Fibroblast of the aortic adventitia (primary cell): ENCODE results near the gene LMLN. TPM values are rescaled to one million over a fixed set of nuclear protein-coding genes. Genes with fewer than 3 reads are reported as not detected.

Experiments
- DNase-seq: peaks from one replicate; pipeline ENCODE4 v3.0.0-alpha.2; 2010; ENCODE audit warnings: low read depth
- H3K4me3 ChIP-seq: 2 replicates; pipeline ENCODE4 v1.5.1; 2011; ENCODE audit warnings: low read depth, mild to moderate bottlenecking, control low read depth, low read length, moderate library complexity
- CTCF ChIP-seq: IDR thresholded peaks from 2 replicates; pipeline ENCODE4 v1.5.1; 2011; ENCODE audit warnings: mild to moderate bottlenecking, low read length, control low read depth, inconsistent platforms; ENCODE audit not compliant: insufficient read depth
- total RNA-seq: library from RNA; depleted of rRNA; stranded (reverse); fragments of >200 nt; gene quantifications from 2 replicates; pipeline ENCODE4 v1.2.3, GENCODE V29; 2012; ENCODE audit warnings: low replicate concordance

LMLN gene
- total RNA-seq, 1 donor = 9.2 TPM

- TF ChIP-seq CTCF = no peak
- no peak for DNase-seq
- H3K4me3 ChIP-seq = no peak overlapping the region
Measured at GRCh38 chr3:197970588-197970987, 10.6 kb downstream of the LMLN start.

- H3K4me3 ChIP-seq = no peak overlapping the region
- no peak for TF ChIP-seq CTCF
- DNase-seq = no peak
Measured at GRCh38 chr3:197974016-197974415, 14.0 kb downstream of the LMLN start.

- H3K4me3 ChIP-seq = no peak overlapping the region
- no peak for DNase-seq
- no peak for TF ChIP-seq CTCF
Measured at GRCh38 chr3:197975311-197975710, 15.3 kb downstream of the LMLN start.

- no peak overlapping the region for H3K4me3 ChIP-seq
- no peak for DNase-seq
- no peak for TF ChIP-seq CTCF
Measured at GRCh38 chr3:197983076-197983475, 23.1 kb downstream of the LMLN start.

- no peak for TF ChIP-seq CTCF
- no peak overlapping the region for H3K4me3 ChIP-seq
- DNase-seq = peak; percentile 34
Measured at GRCh38 chr3:197989651-197990050, 29.6 kb downstream of the LMLN start.

- no peak overlapping the region for H3K4me3 ChIP-seq
- no peak for DNase-seq
- TF ChIP-seq CTCF = no peak
Measured at GRCh38 chr3:197994736-197995135, 34.7 kb downstream of the LMLN start.

- DNase-seq = no peak
- no peak for TF ChIP-seq CTCF
- no peak overlapping the region for H3K4me3 ChIP-seq
Measured at GRCh38 chr3:197996855-197997254, 36.8 kb downstream of the LMLN start.
